GM12892 (cell line): Measurements from ENCODE around the gene PNMA8B.

Experiments used
- POLR2A ChIP-seq: IDR thresholded peaks from 2 replicates; pipeline ENCODE4 v1.6.1; 2011; ENCODE audit warnings: low read depth, low read length, control low read depth
- POLR2AphosphoS5 ChIP-seq: IDR thresholded peaks from 2 replicates; pipeline ENCODE4 v1.6.1; 2011; ENCODE audit warnings: low read depth, low read length, control low read depth
- TAF1 ChIP-seq: IDR thresholded peaks from 2 replicates; pipeline ENCODE4 v1.6.1; 2011; ENCODE audit warnings: low read depth, mild to moderate bottlenecking, control low read depth, low read length, borderline replicate concordance

DNA sequence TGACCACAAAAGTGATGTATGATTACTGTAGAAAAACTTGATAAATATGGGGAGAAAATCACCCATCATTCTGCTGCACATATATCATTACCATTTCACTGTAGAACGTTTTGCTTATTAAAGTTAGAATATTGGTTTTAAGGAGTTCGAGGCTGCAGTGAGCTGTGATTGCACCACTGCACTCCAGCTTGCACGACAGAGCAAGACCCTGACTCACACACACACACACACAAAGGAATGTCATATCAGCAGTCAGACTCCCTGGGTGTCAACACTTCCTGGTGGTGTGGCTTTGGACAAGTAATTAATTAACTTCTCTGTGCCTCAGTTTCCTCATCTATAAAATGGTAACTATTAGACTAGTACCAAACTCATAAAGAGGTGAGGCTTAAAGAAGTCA lies 13.0 kb downstream of the PNMA8B start:
- TF ChIP-seq POLR2A (no peak), POLR2AphosphoS5 (no peak), TAF1 (no peak)
